ENCODE measurements around the gene SPTBN1.

The SPTBN1 gene

GRCh38 chr2:54675281-54675680, 219.2 kb downstream of the SPTBN1 start:
- Histone ChIP-seq H3K9me3 (ENCODE audit: control insufficient read depth, insufficient read depth, low read length) (no peaks in the 10 kb centered on the region), H3K9ac (ENCODE audit: low read depth, low read length) (no peak overlapping the region), H3K4me1 (ENCODE audit: control insufficient read depth, insufficient read depth, low read length) (peaks cover 3% of the 10 kb centered on the region), H3K4me3 (ENCODE audit: low read depth, low read length) (no peak overlapping the region), H3K36me3 (ENCODE audit: control insufficient read depth, insufficient read depth, low read length) (no peaks in the 10 kb centered on the region), H3K27me3 (ENCODE audit: control insufficient read depth, insufficient read depth, low read length) (no peaks in the 10 kb centered on the region)

GRCh38 chr2:54675738-54676137, 219.6 kb downstream of the SPTBN1 start:
- H3K9ac ChIP-seq (ENCODE audit: low read depth, low read length): no peak overlapping the region
- no peak overlapping the region for H3K4me3 ChIP-seq (ENCODE audit: low read depth, low read length)
- peaks cover 3% of the 10 kb centered on the region for H3K4me1 ChIP-seq (ENCODE audit: control insufficient read depth, insufficient read depth, low read length)
- no peaks in the 10 kb centered on the region for H3K9me3 ChIP-seq (ENCODE audit: control insufficient read depth, insufficient read depth, low read length)
- H3K27me3 ChIP-seq (ENCODE audit: control insufficient read depth, insufficient read depth, low read length): no peaks in the 10 kb centered on the region
- no peaks in the 10 kb centered on the region for H3K36me3 ChIP-seq (ENCODE audit: control insufficient read depth, insufficient read depth, low read length)

GRCh38 chr2:54676656-54677055, 220.5 kb downstream of the SPTBN1 start:
- Histone ChIP-seq H3K4me1 (ENCODE audit: control insufficient read depth, insufficient read depth, low read length) (peaks cover 3% of the 10 kb centered on the region), H3K9ac (ENCODE audit: low read depth, low read length) (no peak overlapping the region), H3K4me3 (ENCODE audit: low read depth, low read length) (no peak overlapping the region), H3K27me3 (ENCODE audit: control insufficient read depth, insufficient read depth, low read length) (no peaks in the 10 kb centered on the region), H3K9me3 (ENCODE audit: control insufficient read depth, insufficient read depth, low read length) (no peaks in the 10 kb centered on the region), H3K36me3 (ENCODE audit: control insufficient read depth, insufficient read depth, low read length) (no peaks in the 10 kb centered on the region)

GRCh38 chr2:54677476-54678265, 221.5 kb downstream of the SPTBN1 start:
- Histone ChIP-seq H3K27me3 (ENCODE audit: control insufficient read depth, insufficient read depth, low read length) (no peaks in the 10 kb centered on the region), H3K4me3 (ENCODE audit: low read depth, low read length) (no peak overlapping the region), H3K9me3 (ENCODE audit: control insufficient read depth, insufficient read depth, low read length) (no peaks in the 10 kb centered on the region), H3K9ac (ENCODE audit: low read depth, low read length) (no peak overlapping the region), H3K36me3 (ENCODE audit: control insufficient read depth, insufficient read depth, low read length) (no peaks in the 10 kb centered on the region), H3K4me1 (ENCODE audit: control insufficient read depth, insufficient read depth, low read length) (peaks cover 3% of the 10 kb centered on the region)

GRCh38 chr2:54678719-54679118, 222.6 kb downstream of the SPTBN1 start:
- no peaks in the 10 kb centered on the region for H3K27me3 ChIP-seq (ENCODE audit: control insufficient read depth, insufficient read depth, low read length)
- no peak overlapping the region for H3K4me3 ChIP-seq (ENCODE audit: low read depth, low read length)
- H3K36me3 ChIP-seq (ENCODE audit: control insufficient read depth, insufficient read depth, low read length): no peaks in the 10 kb centered on the region
- no peaks in the 10 kb centered on the region for H3K4me1 ChIP-seq (ENCODE audit: control insufficient read depth, insufficient read depth, low read length)
- H3K9me3 ChIP-seq (ENCODE audit: control insufficient read depth, insufficient read depth, low read length): no peaks in the 10 kb centered on the region
- H3K9ac ChIP-seq (ENCODE audit: low read depth, low read length): no peak overlapping the region

- Histone ChIP-seq H3K27me3 (ENCODE audit: control insufficient read depth, insufficient read depth, low read length) (no peaks in the 10 kb centered on the region), H3K9ac (ENCODE audit: low read depth, low read length) (no peak overlapping the region), H3K4me1 (ENCODE audit: control insufficient read depth, insufficient read depth, low read length) (no peaks in the 10 kb centered on the region), H3K9me3 (ENCODE audit: control insufficient read depth, insufficient read depth, low read length) (no peaks in the 10 kb centered on the region), H3K4me3 (ENCODE audit: low read depth, low read length) (no peak overlapping the region), H3K36me3 (ENCODE audit: control insufficient read depth, insufficient read depth, low read length) (no peaks in the 10 kb centered on the region)
These were observed 224.4 kb downstream of the SPTBN1 start for GRCh38 chr2:54680397-54681041.

- no peak overlapping the region for H3K4me3 ChIP-seq (ENCODE audit: low read depth, low read length)
- H3K27me3 ChIP-seq (ENCODE audit: control insufficient read depth, insufficient read depth, low read length): no peaks in the 10 kb centered on the region
- no peaks in the 10 kb centered on the region for H3K9me3 ChIP-seq (ENCODE audit: control insufficient read depth, insufficient read depth, low read length)
- H3K9ac ChIP-seq (ENCODE audit: low read depth, low read length): no peak overlapping the region
- no peaks in the 10 kb centered on the region for H3K36me3 ChIP-seq (ENCODE audit: control insufficient read depth, insufficient read depth, low read length)
- H3K4me1 ChIP-seq (ENCODE audit: control insufficient read depth, insufficient read depth, low read length): no peaks in the 10 kb centered on the region
These were observed 225.3 kb downstream of the SPTBN1 start for GRCh38 chr2:54681416-54681815.

GRCh38 chr2:54683596-54683995, 227.5 kb downstream of the SPTBN1 start:
- Histone ChIP-seq H3K36me3 (ENCODE audit: control insufficient read depth, insufficient read depth, low read length) (no peaks in the 10 kb centered on the region), H3K4me3 (ENCODE audit: low read depth, low read length) (no peak overlapping the region), H3K4me1 (ENCODE audit: control insufficient read depth, insufficient read depth, low read length) (no peaks in the 10 kb centered on the region), H3K9me3 (ENCODE audit: control insufficient read depth, insufficient read depth, low read length) (no peaks in the 10 kb centered on the region), H3K27me3 (ENCODE audit: control insufficient read depth, insufficient read depth, low read length) (no peaks in the 10 kb centered on the region), H3K9ac (ENCODE audit: low read depth, low read length) (no peak overlapping the region)

- H3K9ac ChIP-seq (ENCODE audit: low read depth, low read length): no peak overlapping the region
- H3K4me3 ChIP-seq (ENCODE audit: low read depth, low read length): no peak overlapping the region
- no peaks in the 10 kb centered on the region for H3K36me3 ChIP-seq (ENCODE audit: control insufficient read depth, insufficient read depth, low read length)
These were observed 229.2 kb downstream of the SPTBN1 start for GRCh38 chr2:54685263-54685775.

GRCh38 chr2:54687595-54688152, 231.5 kb downstream of the SPTBN1 start:
- Histone ChIP-seq H3K27me3 (ENCODE audit: control insufficient read depth, insufficient read depth, low read length) (no peaks in the 10 kb centered on the region), H3K9ac (ENCODE audit: low read depth, low read length) (no peak overlapping the region), H3K9me3 (ENCODE audit: control insufficient read depth, insufficient read depth, low read length) (no peaks in the 10 kb centered on the region), H3K4me3 (ENCODE audit: low read depth, low read length) (no peak overlapping the region), H3K36me3 (ENCODE audit: control insufficient read depth, insufficient read depth, low read length) (no peaks in the 10 kb centered on the region), H3K4me1 (ENCODE audit: control insufficient read depth, insufficient read depth, low read length) (no peaks in the 10 kb centered on the region)

More at GRCh38 chr2:54685263-54685775, 229.2 kb downstream of the SPTBN1 start:
- H3K4me1 ChIP-seq (ENCODE audit: control insufficient read depth, insufficient read depth, low read length): no peaks in the 10 kb centered on the region
- H3K27me3 ChIP-seq (ENCODE audit: control insufficient read depth, insufficient read depth, low read length): no peaks in the 10 kb centered on the region
- H3K9me3 ChIP-seq (ENCODE audit: control insufficient read depth, insufficient read depth, low read length): no peaks in the 10 kb centered on the region

- Histone ChIP-seq H3K9ac (ENCODE audit: low read depth, low read length) (no peak overlapping the region), H3K4me1 (ENCODE audit: control insufficient read depth, insufficient read depth, low read length) (no peaks in the 10 kb centered on the region), H3K9me3 (ENCODE audit: control insufficient read depth, insufficient read depth, low read length) (no peaks in the 10 kb centered on the region), H3K36me3 (ENCODE audit: control insufficient read depth, insufficient read depth, low read length) (no peaks in the 10 kb centered on the region), H3K27me3 (ENCODE audit: control insufficient read depth, insufficient read depth, low read length) (no peaks in the 10 kb centered on the region), H3K4me3 (ENCODE audit: low read depth, low read length) (no peak overlapping the region)
These were observed 235.5 kb downstream of the SPTBN1 start for GRCh38 chr2:54691445-54692135.
